ENCODE results near the gene LNX2.

LNX2 gene

DNA sequence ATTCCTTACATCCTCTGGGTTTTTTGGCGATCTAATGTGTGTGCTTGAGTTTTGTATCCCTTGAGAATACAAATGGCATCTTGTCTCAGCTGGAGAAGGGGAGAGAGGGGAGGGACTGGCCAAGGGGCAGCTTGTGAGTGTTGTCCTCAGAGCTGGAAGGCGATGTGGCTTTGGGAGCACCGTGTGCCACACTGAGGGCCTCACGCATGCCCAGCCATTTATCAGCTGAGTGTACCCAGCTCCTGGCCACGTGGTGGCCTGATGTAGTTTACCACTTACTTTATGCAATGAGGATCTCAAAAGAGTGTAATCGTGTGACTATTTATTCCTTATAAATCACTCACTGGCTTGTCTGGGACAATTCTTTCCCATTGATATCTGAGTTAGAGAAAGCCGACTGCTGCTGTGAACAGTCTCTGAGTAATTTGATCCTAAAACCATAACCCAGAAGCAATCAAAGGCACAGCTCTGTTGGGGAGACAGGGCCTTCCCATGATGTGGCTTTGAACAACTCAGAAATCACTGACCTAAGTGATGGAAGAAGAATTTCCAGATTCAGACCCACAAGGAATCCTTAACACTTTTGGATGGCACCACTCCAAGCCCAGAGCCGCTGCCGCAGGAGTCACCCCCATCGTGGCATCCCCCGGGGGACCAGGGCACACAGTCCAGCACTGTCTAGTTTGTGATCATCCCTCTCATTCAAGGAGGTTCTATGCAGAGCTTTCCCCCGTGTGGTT lies 116.0 kb downstream of the LNX2 start:
- no peak for DNase-seq (ENCODE audit: low read depth)

DNA sequence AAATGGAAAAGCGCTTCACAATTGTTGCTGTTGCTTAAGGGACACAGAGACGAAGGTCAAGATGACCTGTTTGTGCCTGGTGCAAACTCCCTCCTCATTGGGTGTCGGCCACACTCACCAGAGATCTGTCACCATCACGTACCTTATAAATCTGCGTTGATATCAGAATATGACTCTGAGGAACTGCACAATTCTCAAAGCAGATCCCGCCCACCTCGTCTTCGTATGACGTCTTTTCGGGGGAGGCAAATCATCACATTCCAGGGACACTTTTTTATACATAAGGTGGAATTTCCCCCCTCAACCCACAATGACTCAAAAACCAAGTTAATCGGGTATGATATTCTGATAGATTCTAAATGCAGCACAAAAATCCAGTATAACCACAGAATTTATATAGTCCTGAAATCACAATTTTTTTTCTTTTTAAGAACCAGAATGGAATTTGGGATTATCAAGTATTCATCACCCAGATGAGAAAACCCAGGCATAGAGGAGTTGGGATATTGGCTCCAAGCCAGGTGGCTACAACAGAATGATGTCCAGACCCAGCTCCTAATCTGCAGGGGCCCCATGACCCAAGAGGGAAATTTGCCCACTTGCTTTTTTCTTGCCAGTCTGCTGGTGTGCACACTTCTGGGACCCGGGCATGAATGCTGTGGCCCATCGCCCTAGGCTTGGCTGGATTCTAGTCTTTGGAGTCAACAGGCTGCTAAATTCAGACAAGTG lies 119.4 kb downstream of the LNX2 start:
- no peak for DNase-seq (ENCODE audit: low read depth)

DNA sequence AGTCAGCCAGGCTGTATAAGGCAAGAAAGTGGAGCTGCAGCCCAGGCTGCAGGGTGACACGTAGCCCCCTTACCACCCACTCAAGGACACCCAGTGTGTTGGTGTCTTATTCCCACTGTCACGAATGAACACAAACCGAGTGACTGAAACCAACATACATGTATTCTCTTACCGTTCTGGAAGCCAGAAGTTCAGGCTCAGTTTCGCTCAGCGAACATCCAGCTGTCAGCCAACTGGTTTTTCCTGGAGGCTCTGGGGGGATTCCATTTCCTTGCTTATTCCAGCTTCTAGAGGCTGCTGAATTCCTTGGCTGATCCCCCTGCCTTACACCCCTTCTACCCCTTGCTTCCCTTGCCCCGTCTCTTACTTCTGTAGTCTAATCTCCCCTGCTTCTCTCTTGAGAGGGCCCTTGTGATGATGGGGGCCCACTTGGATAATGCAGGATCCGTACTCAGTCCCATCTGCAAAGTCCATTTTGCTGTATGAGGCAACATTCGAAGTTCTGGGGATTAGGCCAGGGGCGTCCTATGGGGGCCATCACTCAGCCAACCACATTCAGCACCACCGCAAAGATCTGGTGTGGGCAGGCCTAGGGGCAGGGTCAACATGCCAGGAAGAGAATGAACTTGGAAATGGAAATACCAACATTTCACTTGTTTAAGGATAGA lies 122.6 kb downstream of the LNX2 start:
- no peak for DNase-seq (ENCODE audit: low read depth)

DNA sequence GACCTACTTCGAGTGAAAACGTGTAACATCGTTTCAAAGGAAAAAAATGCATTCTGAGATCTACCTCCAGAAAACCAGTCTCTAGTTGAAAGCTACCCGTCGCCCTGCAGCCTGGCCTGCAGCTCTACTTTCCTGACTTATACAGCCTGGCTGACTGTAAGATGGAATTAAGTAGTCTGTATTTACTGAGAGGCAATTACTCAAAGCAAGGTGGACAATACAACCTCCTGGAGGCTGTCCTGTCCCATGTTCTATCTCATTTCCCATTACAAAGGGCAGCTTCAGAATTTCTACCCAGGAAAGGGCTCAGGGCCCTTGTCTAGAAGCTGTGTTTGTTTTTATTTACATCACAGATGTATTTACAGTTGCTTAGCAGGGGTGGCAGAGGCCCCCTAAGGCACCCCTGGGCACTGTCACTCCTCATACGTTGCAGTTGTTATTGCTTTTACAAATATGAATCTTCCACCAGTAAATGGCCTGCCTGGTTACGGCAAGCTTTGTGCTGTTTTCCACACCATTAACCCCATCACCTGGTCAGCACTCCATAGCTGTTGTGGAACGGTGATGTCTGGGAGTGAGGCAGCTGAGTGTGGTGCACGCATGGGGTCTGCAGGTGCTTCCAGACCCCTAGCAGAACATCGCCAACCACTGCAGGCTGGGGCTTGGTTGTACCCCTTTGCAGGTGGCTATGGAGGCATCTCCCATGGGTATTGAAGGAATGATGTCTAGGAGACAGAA lies 123.6 kb downstream of the LNX2 start:
- DNase-seq (ENCODE audit: low read depth), result no peak

DNA sequence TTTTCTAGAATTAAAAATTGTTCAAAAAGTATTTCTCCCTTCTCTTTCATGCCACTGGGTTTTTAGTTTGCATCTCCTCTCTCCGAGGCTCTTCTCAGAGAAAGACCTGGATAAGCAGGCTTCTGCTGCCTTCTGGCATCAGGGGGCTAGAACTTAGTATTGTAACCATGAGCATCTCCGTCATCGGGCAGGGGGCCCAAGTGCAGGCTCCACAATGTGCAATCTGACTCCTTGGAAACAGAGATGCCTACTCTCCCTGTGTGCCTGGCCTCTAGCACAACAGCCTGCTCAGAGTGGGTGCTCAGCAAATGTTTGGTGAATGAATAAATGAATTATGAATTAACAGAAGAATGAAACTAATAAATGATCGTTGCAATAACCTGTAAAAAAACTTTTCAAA lies 124.3 kb downstream of the LNX2 start:
- DNase-seq (ENCODE audit: low read depth), result no peak
